Measurements from ENCODE around the gene VAMP5. TPM values are rescaled to one million over a fixed set of nuclear protein-coding genes. Genes with fewer than 3 reads are reported as not detected.

Gene VAMP5
- total and polyA plus RNA-seq, 9 of the 15 experiments (the other 6 are each of a cell fraction or from before 2014, with no cell fraction given) = 0.54 to 1.9 (median 1.5) TPM; not detected in 2

GRCh38 chr2:85537600-85538506 lies 46.4 kb upstream of the VAMP5 start (continued):
- TF ChIP-seq TRIM28 (IDR thresholded peaks at IDR 0.05) (no peak), ZNF766 (CRISPR knock-in tag; conservative IDR thresholded peaks at IDR 0.05) (peak; percentile 3; the same call in 1 of the 2 replicates), CREB1 (IDR thresholded peaks at IDR 0.05) (no peak), CREB1 (CRISPR knock-in tag; IDR thresholded peaks at IDR 0.05) (no peak), BRF1 (IDR thresholded peaks at IDR 0.05; ENCODE audit: borderline replicate concordance, extremely low read depth, insufficient read length) (no peak), ZKSCAN3 (CRISPR knock-in tag; IDR thresholded peaks at IDR 0.05) (no peak), POLR2AphosphoS5 (IDR thresholded peaks at IDR 0.05; ENCODE audit: control insufficient read depth, insufficient read depth, low read depth, low read length) (peak; percentile 18; the same call in 1 of the 2 replicates), KLF10 (CRISPR knock-in tag; IDR thresholded peaks at IDR 0.05) (no peak), NRF1 (conservative IDR thresholded peaks at IDR 0.05 in 1 of 2, IDR thresholded peaks at IDR 0.05 in 1 of 2) (no peak), CBX2 (IDR thresholded peaks at IDR 0.05; ENCODE audit: insufficient read depth, low read length, poor library complexity, severe bottlenecking) (no peak)
- TF ChIP-seq, protein P1, sequence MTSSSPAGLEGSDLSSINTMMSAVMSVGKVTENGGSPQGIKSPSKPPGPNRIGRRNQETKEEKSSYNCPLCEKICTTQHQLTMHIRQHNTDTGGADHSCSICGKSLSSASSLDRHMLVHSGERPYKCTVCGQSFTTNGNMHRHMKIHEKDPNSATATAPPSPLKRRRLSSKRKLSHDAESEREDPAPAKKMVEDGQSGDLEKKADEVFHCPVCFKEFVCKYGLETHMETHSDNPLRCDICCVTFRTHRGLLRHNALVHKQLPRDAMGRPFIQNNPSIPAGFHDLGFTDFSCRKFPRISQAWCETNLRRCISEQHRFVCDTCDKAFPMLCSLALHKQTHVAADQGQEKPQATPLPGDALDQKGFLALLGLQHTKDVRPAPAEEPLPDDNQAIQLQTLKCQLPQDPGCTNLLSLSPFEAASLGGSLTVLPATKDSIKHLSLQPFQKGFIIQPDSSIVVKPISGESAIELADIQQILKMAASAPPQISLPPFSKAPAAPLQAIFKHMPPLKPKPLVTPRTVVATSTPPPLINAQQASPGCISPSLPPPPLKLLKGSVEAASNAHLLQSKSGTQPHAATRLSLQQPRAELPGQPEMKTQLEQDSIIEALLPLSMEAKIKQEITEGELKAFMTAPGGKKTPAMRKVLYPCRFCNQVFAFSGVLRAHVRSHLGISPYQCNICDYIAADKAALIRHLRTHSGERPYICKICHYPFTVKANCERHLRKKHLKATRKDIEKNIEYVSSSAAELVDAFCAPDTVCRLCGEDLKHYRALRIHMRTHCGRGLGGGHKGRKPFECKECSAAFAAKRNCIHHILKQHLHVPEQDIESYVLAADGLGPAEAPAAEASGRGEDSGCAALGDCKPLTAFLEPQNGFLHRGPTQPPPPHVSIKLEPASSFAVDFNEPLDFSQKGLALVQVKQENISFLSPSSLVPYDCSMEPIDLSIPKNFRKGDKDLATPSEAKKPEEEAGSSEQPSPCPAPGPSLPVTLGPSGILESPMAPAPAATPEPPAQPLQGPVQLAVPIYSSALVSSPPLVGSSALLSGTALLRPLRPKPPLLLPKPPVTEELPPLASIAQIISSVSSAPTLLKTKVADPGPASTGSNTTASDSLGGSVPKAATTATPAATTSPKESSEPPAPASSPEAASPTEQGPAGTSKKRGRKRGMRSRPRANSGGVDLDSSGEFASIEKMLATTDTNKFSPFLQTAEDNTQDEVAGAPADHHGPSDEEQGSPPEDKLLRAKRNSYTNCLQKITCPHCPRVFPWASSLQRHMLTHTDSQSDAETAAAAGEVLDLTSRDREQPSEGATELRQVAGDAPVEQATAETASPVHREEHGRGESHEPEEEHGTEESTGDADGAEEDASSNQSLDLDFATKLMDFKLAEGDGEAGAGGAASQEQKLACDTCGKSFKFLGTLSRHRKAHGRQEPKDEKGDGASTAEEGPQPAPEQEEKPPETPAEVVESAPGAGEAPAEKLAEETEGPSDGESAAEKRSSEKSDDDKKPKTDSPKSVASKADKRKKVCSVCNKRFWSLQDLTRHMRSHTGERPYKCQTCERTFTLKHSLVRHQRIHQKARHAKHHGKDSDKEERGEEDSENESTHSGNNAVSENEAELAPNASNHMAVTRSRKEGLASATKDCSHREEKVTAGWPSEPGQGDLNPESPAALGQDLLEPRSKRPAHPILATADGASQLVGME (CRISPR knock-in tag; IDR thresholded peaks at IDR 0.05) = 0 out of 2 replicates have a peak, but pooled peaks have one; percentile 19
- TF ChIP-seq, protein P2, sequence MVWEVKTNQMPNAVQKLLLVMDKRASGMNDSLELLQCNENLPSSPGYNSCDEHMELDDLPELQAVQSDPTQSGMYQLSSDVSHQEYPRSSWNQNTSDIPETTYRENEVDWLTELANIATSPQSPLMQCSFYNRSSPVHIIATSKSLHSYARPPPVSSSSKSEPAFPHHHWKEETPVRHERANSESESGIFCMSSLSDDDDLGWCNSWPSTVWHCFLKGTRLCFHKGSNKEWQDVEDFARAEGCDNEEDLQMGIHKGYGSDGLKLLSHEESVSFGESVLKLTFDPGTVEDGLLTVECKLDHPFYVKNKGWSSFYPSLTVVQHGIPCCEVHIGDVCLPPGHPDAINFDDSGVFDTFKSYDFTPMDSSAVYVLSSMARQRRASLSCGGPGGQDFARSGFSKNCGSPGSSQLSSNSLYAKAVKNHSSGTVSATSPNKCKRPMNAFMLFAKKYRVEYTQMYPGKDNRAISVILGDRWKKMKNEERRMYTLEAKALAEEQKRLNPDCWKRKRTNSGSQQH (CRISPR knock-in tag; IDR thresholded peaks at IDR 0.05) = no peak
- TF ChIP-seq, protein P3, sequence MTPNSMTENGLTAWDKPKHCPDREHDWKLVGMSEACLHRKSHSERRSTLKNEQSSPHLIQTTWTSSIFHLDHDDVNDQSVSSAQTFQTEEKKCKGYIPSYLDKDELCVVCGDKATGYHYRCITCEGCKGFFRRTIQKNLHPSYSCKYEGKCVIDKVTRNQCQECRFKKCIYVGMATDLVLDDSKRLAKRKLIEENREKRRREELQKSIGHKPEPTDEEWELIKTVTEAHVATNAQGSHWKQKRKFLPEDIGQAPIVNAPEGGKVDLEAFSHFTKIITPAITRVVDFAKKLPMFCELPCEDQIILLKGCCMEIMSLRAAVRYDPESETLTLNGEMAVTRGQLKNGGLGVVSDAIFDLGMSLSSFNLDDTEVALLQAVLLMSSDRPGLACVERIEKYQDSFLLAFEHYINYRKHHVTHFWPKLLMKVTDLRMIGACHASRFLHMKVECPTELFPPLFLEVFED (CRISPR knock-in tag; conservative IDR thresholded peaks at IDR 0.05) = no peak
- TF ChIP-seq, protein P4, sequence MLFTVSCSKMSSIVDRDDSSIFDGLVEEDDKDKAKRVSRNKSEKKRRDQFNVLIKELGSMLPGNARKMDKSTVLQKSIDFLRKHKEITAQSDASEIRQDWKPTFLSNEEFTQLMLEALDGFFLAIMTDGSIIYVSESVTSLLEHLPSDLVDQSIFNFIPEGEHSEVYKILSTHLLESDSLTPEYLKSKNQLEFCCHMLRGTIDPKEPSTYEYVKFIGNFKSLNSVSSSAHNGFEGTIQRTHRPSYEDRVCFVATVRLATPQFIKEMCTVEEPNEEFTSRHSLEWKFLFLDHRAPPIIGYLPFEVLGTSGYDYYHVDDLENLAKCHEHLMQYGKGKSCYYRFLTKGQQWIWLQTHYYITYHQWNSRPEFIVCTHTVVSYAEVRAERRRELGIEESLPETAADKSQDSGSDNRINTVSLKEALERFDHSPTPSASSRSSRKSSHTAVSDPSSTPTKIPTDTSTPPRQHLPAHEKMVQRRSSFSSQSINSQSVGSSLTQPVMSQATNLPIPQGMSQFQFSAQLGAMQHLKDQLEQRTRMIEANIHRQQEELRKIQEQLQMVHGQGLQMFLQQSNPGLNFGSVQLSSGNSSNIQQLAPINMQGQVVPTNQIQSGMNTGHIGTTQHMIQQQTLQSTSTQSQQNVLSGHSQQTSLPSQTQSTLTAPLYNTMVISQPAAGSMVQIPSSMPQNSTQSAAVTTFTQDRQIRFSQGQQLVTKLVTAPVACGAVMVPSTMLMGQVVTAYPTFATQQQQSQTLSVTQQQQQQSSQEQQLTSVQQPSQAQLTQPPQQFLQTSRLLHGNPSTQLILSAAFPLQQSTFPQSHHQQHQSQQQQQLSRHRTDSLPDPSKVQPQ (CRISPR knock-in tag; IDR thresholded peaks at IDR 0.05; ENCODE audit: borderline replicate concordance) = no peak

All from K562 (cell line).